Loucy (cell line): ENCODE results near the gene SLC31A1.

Source experiments
- H2AFZ ChIP-seq: fragments of 200-600 bp; sonication (generic); 2 replicates; pipeline ENCODE4 v1.6.0; 2016; ENCODE audit warnings: antibody characterized with exemption, mild to moderate bottlenecking, low read length, moderate library complexity
- H3F3A ChIP-seq: fragments of 200-600 bp; 2 replicates; pipeline ENCODE4 v1.6.0; 2016; ENCODE audit warnings: antibody characterized with exemption, low read depth, mild to moderate bottlenecking
- H3K27me3 ChIP-seq: fragments of 200-600 bp; sonication (generic); 2 replicates; pipeline ENCODE4 v1.6.1; 2014; ENCODE audit warnings: low read length, mild to moderate bottlenecking; ENCODE audit not compliant: insufficient read depth, poor library complexity, severe bottlenecking
- H3K36me3 ChIP-seq: fragments of 200-600 bp; sonication (generic); 2 replicates; pipeline ENCODE4 v1.6.1; 2016; ENCODE audit warnings: low read length; ENCODE audit not compliant: insufficient read depth
- H3K4me1 ChIP-seq: fragments of 200-600 bp; sonication (generic); 2 replicates; pipeline ENCODE4 v1.5.1; 2014; ENCODE audit warnings: low read length, mild to moderate bottlenecking; ENCODE audit not compliant: insufficient read depth, poor library complexity, severe bottlenecking
- H3K4me2 ChIP-seq: fragments of 200-600 bp; sonication (generic); 2 replicates; pipeline ENCODE4 v1.6.0; 2014; ENCODE audit warnings: antibody characterized with exemption, low read length, low read depth, mild to moderate bottlenecking; ENCODE audit not compliant: poor library complexity, severe bottlenecking
- H3K4me3 ChIP-seq: fragments of 200-600 bp; sonication (generic); 2 replicates; pipeline ENCODE4 v1.5.1; 2014; ENCODE audit warnings: low read length, mild to moderate bottlenecking, mixed read lengths; ENCODE audit not compliant: poor library complexity, severe bottlenecking
- H3K79me2 ChIP-seq: fragments of 200-600 bp; sonication (generic); 2 replicates; pipeline ENCODE4 v1.6.1; 2014; ENCODE audit warnings: low read length; ENCODE audit not compliant: insufficient read depth
- H3K9ac ChIP-seq: fragments of 200-600 bp; sonication (generic); 2 replicates; pipeline ENCODE4 v1.6.0; 2014; ENCODE audit warnings: mild to moderate bottlenecking, low read depth, low read length, moderate library complexity; ENCODE audit not compliant: poor library complexity, severe bottlenecking
- H3K9me2 ChIP-seq: fragments of 200-600 bp; sonication (generic); replicated peaks from 2 replicates; pipeline ENCODE4 v1.6.1; 2016; ENCODE audit warnings: low read depth, low read length, mixed read lengths
- H3K9me3 ChIP-seq: fragments of 200-600 bp; sonication (generic); 2 replicates; pipeline ENCODE4 v1.6.1; 2014; ENCODE audit warnings: mild to moderate bottlenecking, antibody characterized with exemption, low read length, low read depth; ENCODE audit not compliant: insufficient read depth
- H4K20me1 ChIP-seq: fragments of 200-600 bp; sonication (generic); 2 replicates; pipeline ENCODE4 v1.6.0; 2014; ENCODE audit warnings: antibody characterized with exemption, low read length, mild to moderate bottlenecking; ENCODE audit not compliant: insufficient read depth, poor library complexity, severe bottlenecking
- CTCF ChIP-seq: fragments of 200-600 bp; sonication (generic); conservative IDR thresholded peaks from 2 replicates; pipeline ENCODE4 v1.5.1; 2014; ENCODE audit warnings: mild to moderate bottlenecking, antibody characterized with exemption, low read length
- EZH2phosphoT487 ChIP-seq: fragments of 200-600 bp; IDR thresholded peaks from 2 replicates; pipeline ENCODE4 v1.6.1; 2018; ENCODE audit warnings: antibody characterized with exemption, mild to moderate bottlenecking, moderate library complexity, borderline replicate concordance

The SLC31A1 gene

GRCh38 chr9:113250807-113251206 is 29.5 kb downstream of the SLC31A1 start:
- no peak overlapping the region for H2AFZ ChIP-seq

GRCh38 chr9:113254991-113255390 is 33.6 kb downstream of the SLC31A1 start:
- no peaks in the 10 kb centered on the region for H4K20me1 ChIP-seq
- TF ChIP-seq EZH2phosphoT487 (no peak), CTCF (no peak)

More at GRCh38 chr9:113250807-113251206, 29.5 kb downstream of the SLC31A1 start:
- no peaks in the 10 kb centered on the region for H3F3A ChIP-seq
- no peaks in the 10 kb centered on the region for H3K79me2 ChIP-seq
- no peak for TF ChIP-seq EZH2phosphoT487
- TF ChIP-seq CTCF = no peak
- no peaks in the 10 kb centered on the region for H3K4me1 ChIP-seq
- H4K20me1 ChIP-seq = no peaks in the 10 kb centered on the region
- no peaks in the 10 kb centered on the region; the same call in 1 of the 2 replicates for H3K9me3 ChIP-seq
- no peaks in the 10 kb centered on the region for H3K27me3 ChIP-seq
- H3K36me3 ChIP-seq = no peaks in the 10 kb centered on the region
- H3K4me2 ChIP-seq = no peak overlapping the region
- H3K9ac ChIP-seq = no peak overlapping the region
- H3K9me2 ChIP-seq = no peaks in the 10 kb centered on the region
- no peak overlapping the region for H3K4me3 ChIP-seq

GRCh38 chr9:113255438-113255837 is 34.1 kb downstream of the SLC31A1 start:
- H3K27me3 ChIP-seq = no peaks in the 10 kb centered on the region
- peaks cover 29% of the 10 kb centered on the region; the same call in 1 of the 2 replicates for H3K36me3 ChIP-seq
- H3K79me2 ChIP-seq = no peaks in the 10 kb centered on the region
- H3F3A ChIP-seq = no peaks in the 10 kb centered on the region
- no peaks in the 10 kb centered on the region for H4K20me1 ChIP-seq
- no peaks in the 10 kb centered on the region for H3K4me1 ChIP-seq
- H3K4me3 ChIP-seq = no peak overlapping the region
- H3K4me2 ChIP-seq = no peak overlapping the region
- no peaks in the 10 kb centered on the region; the same call in 1 of the 2 replicates for H3K9me3 ChIP-seq
- no peak overlapping the region for H2AFZ ChIP-seq
- H3K9ac ChIP-seq = no peak overlapping the region
- TF ChIP-seq EZH2phosphoT487 (no peak), CTCF (no peak)
- H3K9me2 ChIP-seq = no peaks in the 10 kb centered on the region

More at GRCh38 chr9:113254991-113255390, 33.6 kb downstream of the SLC31A1 start:
- no peak overlapping the region for H2AFZ ChIP-seq
- no peaks in the 10 kb centered on the region for H3K27me3 ChIP-seq
- no peaks in the 10 kb centered on the region for H3K79me2 ChIP-seq
- no peaks in the 10 kb centered on the region for H3K9me2 ChIP-seq
- H3F3A ChIP-seq = no peaks in the 10 kb centered on the region
- no peak overlapping the region for H3K9ac ChIP-seq
- no peaks in the 10 kb centered on the region; the same call in 1 of the 2 replicates for H3K9me3 ChIP-seq
- H3K4me3 ChIP-seq = no peak overlapping the region
- peaks cover 25% of the 10 kb centered on the region; the same call in 1 of the 2 replicates for H3K36me3 ChIP-seq
- no peak overlapping the region for H3K4me2 ChIP-seq
- H3K4me1 ChIP-seq = no peaks in the 10 kb centered on the region
